ENCODE measurements around the gene HOXA2. TPM values are rescaled to one million over a fixed set of nuclear protein-coding genes. Genes with fewer than 3 reads are reported as not detected.

Gene HOXA2
- total RNA-seq, 4 donors from 2014 or later, result 0.39 to 2.5 (median 1.8) TPM

GRCh38 chr7:27097686-27098577 lies 4.6 kb downstream of the HOXA2 start:
- DNase-seq (ENCODE audit: low spot score in 2 of 2), result no peak
- WGBS, 2 donors, result 27 to 28% methylated on average over 32 to 35 of the region's 35 CpGs
- no peak overlapping the region for H3K4me3 ChIP-seq (ENCODE audit: low read depth, poor library complexity, severe bottlenecking)
- TF ChIP-seq POLR2A (IDR thresholded peaks at IDR 0.05), result no peak
- no peak for TF ChIP-seq CTCF (IDR thresholded peaks at IDR 0.05)
- intact Hi-C loops (cut with DNase I; ENCODE audit: low total_unique reads), result no loop called here

- H3K4me3 ChIP-seq (ENCODE audit: low read depth, poor library complexity, severe bottlenecking), result peak overlapping the region; percentile 83
- DNase-seq (ENCODE audit: low spot score in 2 of 2), result no peak
- WGBS, 2 donors, result 1% methylated on average over 41 of the region's 41 CpGs
- intact Hi-C loops (cut with DNase I; ENCODE audit: low total_unique reads), result no loop called here
- TF ChIP-seq POLR2A (IDR thresholded peaks at IDR 0.05), result no peak
- TF ChIP-seq CTCF (IDR thresholded peaks at IDR 0.05), result no peak
Measured at GRCh38 chr7:27096768-27097514, 5.5 kb downstream of the HOXA2 start.

GRCh38 chr7:27095897-27096767 lies 6.4 kb downstream of the HOXA2 start, which contains the start of gene HOXA1:
HOXA1 (minus strand) TSS chr7:27096000; CDS start chr7:27095912, 88 bp downstream.
- peak within 1 kb of the TSS; percentile 83 for H3K4me3 ChIP-seq (ENCODE audit: low read depth, poor library complexity, severe bottlenecking)
- intact Hi-C loops (cut with DNase I; ENCODE audit: low total_unique reads), result no loop called here
- DNase-seq (ENCODE audit: low spot score in 2 of 2), result peak; percentile 79 to 94
- TF ChIP-seq CTCF (IDR thresholded peaks at IDR 0.05) (no peak), POLR2A (IDR thresholded peaks at IDR 0.05) (no peak)
- WGBS, 2 donors, result 0 to 1% methylated on average over 42 to 68 of the region's 68 CpGs

- intact Hi-C loops (cut with DNase I; ENCODE audit: low total_unique reads), result no loop called here
- peak overlapping the region; percentile 83 for H3K4me3 ChIP-seq (ENCODE audit: low read depth, poor library complexity, severe bottlenecking)
- WGBS, 2 donors, result 8 to 12% methylated on average over 31 to 33 of the region's 33 CpGs
- TF ChIP-seq CTCF (IDR thresholded peaks at IDR 0.05), result no peak
- no peak for TF ChIP-seq POLR2A (IDR thresholded peaks at IDR 0.05)
- no peak for DNase-seq (ENCODE audit: low spot score in 2 of 2)
Measured at GRCh38 chr7:27095050-27095896, 7.2 kb downstream of the HOXA2 start.
